GM23338 (cell line): ENCODE results near the gene SLC24A4. TPM values are rescaled to one million over a fixed set of nuclear protein-coding genes. Genes with fewer than 3 reads are reported as not detected.

Experiments
- ATAC-seq: fragments of 200-7000 bp; cut with Tn5 transposase; 3 replicates; pipeline ENCODE4 v1.9.1; 2020
- DNase-seq: peaks from one replicate; pipeline ENCODE4 v3.0.0-alpha.2; 2015; ENCODE audit warnings: low spot score
- H2AFZ ChIP-seq: fragments of 200-600 bp; sonication (generic); 2 replicates; pipeline ENCODE4 v1.8.0; 2016; ENCODE audit warnings: antibody characterized with exemption, mild to moderate bottlenecking, moderate library complexity
- H3F3A ChIP-seq: fragments of 200-600 bp; sonication (generic); replicated peaks from 2 replicates; pipeline ENCODE4 v1.8.0; 2017; ENCODE audit warnings: antibody characterized with exemption, mixed run types, low read depth
- H3K27ac ChIP-seq: fragments of 200-600 bp; sonication (generic); 2 replicates; pipeline ENCODE4 v1.6.1; 2016; ENCODE audit warnings: low read depth
- H3K27me3 ChIP-seq: fragments of 200-600 bp; sonication (generic); 2 replicates; pipeline ENCODE4 v1.8.0; 2016; ENCODE audit warnings: mild to moderate bottlenecking, mixed run types, moderate library complexity; ENCODE audit not compliant: insufficient read depth
- H3K36me3 ChIP-seq: fragments of 200-600 bp; sonication (generic); 2 replicates; pipeline ENCODE4 v1.8.0; 2016; ENCODE audit warnings: mild to moderate bottlenecking; ENCODE audit not compliant: insufficient read depth
- H3K4me1 ChIP-seq: fragments of 200-600 bp; sonication (generic); 2 replicates; pipeline ENCODE4 v1.8.0; 2016; ENCODE audit warnings: mild to moderate bottlenecking, moderate library complexity; ENCODE audit not compliant: insufficient read depth
- H3K4me2 ChIP-seq: fragments of 200-600 bp; sonication (generic); 2 replicates; pipeline ENCODE4 v1.7.1; 2017; ENCODE audit warnings: mixed run types
- H3K4me3 ChIP-seq: fragments of 200-600 bp; sonication (generic); 2 replicates; pipeline ENCODE4 v1.6.1; 2016; ENCODE audit warnings: mixed run types
- H3K79me2 ChIP-seq: fragments of 200-600 bp; sonication (generic); replicated peaks from 2 replicates; pipeline ENCODE4 v1.8.0; 2017; ENCODE audit warnings: mild to moderate bottlenecking; ENCODE audit not compliant: insufficient read depth
- H3K9me2 ChIP-seq: fragments of 200-600 bp; sonication (generic); 2 replicates; pipeline ENCODE4 v1.8.0; 2017; ENCODE audit not compliant: insufficient read depth
- H4K20me1 ChIP-seq: fragments of 200-600 bp; sonication (generic); replicated peaks from 2 replicates; pipeline ENCODE4 v1.8.0; 2017; ENCODE audit warnings: mild to moderate bottlenecking; ENCODE audit not compliant: insufficient read depth
- H3K27ac Mint-ChIP-seq: 2 replicates; pipeline ENCODE4 v1.8.0; 2020; ENCODE audit warnings: inconsistent platforms, mild to moderate bottlenecking, moderate library complexity, mixed read lengths
- H3K27me3 Mint-ChIP-seq: 3 replicates; pipeline ENCODE4 v1.8.0; 2022; ENCODE audit warnings: low read depth, mild to moderate bottlenecking, moderate library complexity, mixed read lengths, inconsistent platforms; ENCODE audit not compliant: insufficient read depth, poor library complexity
- H3K36me3 Mint-ChIP-seq: 3 replicates; pipeline ENCODE4 v1.8.0; 2021; ENCODE audit warnings: low read depth, mild to moderate bottlenecking, inconsistent platforms, moderate library complexity, mixed read lengths
- H3K4me1 Mint-ChIP-seq: 3 replicates; pipeline ENCODE4 v1.8.0; 2020; ENCODE audit warnings: mild to moderate bottlenecking, inconsistent platforms, mixed read lengths
- H3K4me3 Mint-ChIP-seq: 3 replicates; pipeline ENCODE4 v1.8.0; 2021; ENCODE audit warnings: moderate library complexity, mild to moderate bottlenecking, inconsistent platforms, mixed read lengths
- H3K9me3 Mint-ChIP-seq: 3 replicates; pipeline ENCODE4 v1.8.0; 2020; ENCODE audit warnings: moderate library complexity, mild to moderate bottlenecking, inconsistent platforms, mixed read lengths
- CREB1 ChIP-seq: fragments of 250-450 bp; sonication (Bioruptor Pico); IDR thresholded peaks from 2 replicates; pipeline ENCODE4 v1.5.0; 2020; ENCODE audit warnings: low read depth, mild to moderate bottlenecking, moderate library complexity
- CTCF ChIP-seq, 2 experiments: fragments of 200-600 bp in 1 of 2; sonication (generic) in 1 of 2; conservative IDR thresholded peaks; 2 replicates each; pipeline versions ENCODE4 v1.5.1 to v1.6.1; 2016 to 2017; ENCODE audit warnings: antibody characterized with exemption in 2 of 2, low read depth in 2 of 2, mild to moderate bottlenecking in 2 of 2, moderate library complexity in 1 of 2
- ETS1 ChIP-seq: IDR thresholded peaks from 2 replicates; pipeline ENCODE4 v1.6.1; 2016; ENCODE audit warnings: antibody characterized with exemption
- EZH2 ChIP-seq: fragments of 200-600 bp; sonication (generic); IDR thresholded peaks from one replicate; pipeline ENCODE4 v1.8.0; 2017; ENCODE audit warnings: antibody characterized with exemption, mild to moderate bottlenecking, low read depth; ENCODE audit not compliant: unreplicated experiment
- EZH2phosphoT487 ChIP-seq: fragments of 200-600 bp; sonication (generic); IDR thresholded peaks from one replicate; pipeline ENCODE4 v1.8.1; 2018; ENCODE audit warnings: antibody characterized with exemption; ENCODE audit not compliant: unreplicated experiment
- JUNB ChIP-seq: IDR thresholded peaks from one replicate; pipeline ENCODE4 v1.6.1; 2016; ENCODE audit warnings: antibody characterized with exemption; ENCODE audit not compliant: unreplicated experiment
- NANOG ChIP-seq: IDR thresholded peaks from 2 replicates; pipeline ENCODE4 v1.6.1; 2016; ENCODE audit warnings: antibody characterized with exemption, borderline replicate concordance
- POLR2AphosphoS5 ChIP-seq: IDR thresholded peaks from 2 replicates; pipeline ENCODE4 v1.6.1; 2016; ENCODE audit warnings: antibody characterized with exemption, low read depth
- REST ChIP-seq: IDR thresholded peaks from one replicate; pipeline ENCODE4 v1.6.1; 2018; ENCODE audit warnings: antibody characterized with exemption; ENCODE audit not compliant: unreplicated experiment
- STAT1 ChIP-seq: IDR thresholded peaks from one replicate; pipeline ENCODE4 v1.6.1; 2016; ENCODE audit warnings: antibody characterized with exemption; ENCODE audit not compliant: unreplicated experiment
- ZNF114 ChIP-seq: fragments of 250-450 bp; sonication (Bioruptor Pico); IDR thresholded peaks from 2 replicates; pipeline ENCODE4 v1.5.0; 2020; ENCODE audit warnings: mild to moderate bottlenecking, moderate library complexity
- ZNF331 ChIP-seq: fragments of 250-450 bp; sonication (Bioruptor Pico); IDR thresholded peaks from 2 replicates; pipeline ENCODE4 v1.5.0; 2020; ENCODE audit warnings: low read depth, mild to moderate bottlenecking, moderate library complexity
- polyA plus RNA-seq: library from polyadenylated mRNA; unstranded; fragments of >200 nt; fragmentation: Nextera tagmentation; extraction: Ambion mirVana; gene quantifications from 2 replicates; pipeline ENCODE4 v1.2.1, GENCODE V29; 2016
- total RNA-seq: library from RNA; depleted of rRNA; stranded (reverse); fragments of >200 nt; shearing (Covaris generic); gene quantifications from 2 replicates; pipeline ENCODE4 v1.2.3, GENCODE V29; 2014

SLC24A4 gene
- total and polyA plus RNA-seq, 2 experiments from 2014 or later: 0.06 to 0.38 TPM

DNA sequence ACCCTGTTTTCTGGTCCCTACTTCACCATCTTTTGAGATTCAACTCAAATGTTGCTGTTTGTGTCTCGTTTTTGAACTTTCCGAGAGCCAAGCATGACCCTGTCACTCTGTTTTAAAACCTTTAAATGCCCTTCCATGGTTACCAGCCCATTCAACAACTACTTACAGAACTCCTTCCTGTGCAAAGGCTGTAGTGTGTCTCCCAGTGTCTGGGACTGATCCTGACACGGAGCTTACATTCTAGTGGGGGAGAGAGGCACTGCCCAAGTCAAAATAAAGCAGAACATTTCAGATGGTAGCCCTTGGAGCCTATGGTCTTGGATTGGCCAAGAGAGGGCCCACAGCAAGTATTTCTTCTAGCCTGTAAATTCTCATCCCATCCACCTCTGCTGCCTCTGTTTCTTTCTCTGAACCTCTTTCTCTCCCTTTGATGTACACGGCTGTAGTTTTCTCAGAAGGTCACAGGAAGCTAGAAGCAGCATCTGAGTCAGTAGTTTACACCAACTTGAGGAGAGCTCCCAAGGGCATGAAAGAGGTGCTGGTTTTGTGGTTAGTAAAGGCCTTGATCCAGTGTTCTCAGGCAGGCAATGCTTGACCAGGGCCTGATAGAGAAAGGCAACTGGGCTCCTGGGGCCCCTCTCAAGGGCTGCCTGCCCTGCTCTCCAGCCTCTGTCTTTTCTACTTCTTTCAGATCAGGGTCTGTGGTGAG, 42.3 kb upstream of the SLC24A4 start:
- H3K4me2 ChIP-seq: no peak overlapping the region
- no peak overlapping the region for H3K4me3 ChIP-seq
- no peaks in the 10 kb centered on the region for H3K36me3 Mint-ChIP-seq
- no peak overlapping the region for H3K4me3 Mint-ChIP-seq
- no peak for ATAC-seq
- H3K79me2 ChIP-seq: no peaks in the 10 kb centered on the region
- peaks cover 4% of the 10 kb centered on the region for H3K27me3 Mint-ChIP-seq
- no peak overlapping the region for H2AFZ ChIP-seq
- no peaks in the 10 kb centered on the region for H4K20me1 ChIP-seq
- TF ChIP-seq CTCF (conservative IDR thresholded peaks at IDR 0.05; ENCODE audit: low read depth in 2 of 2) (no peak), POLR2AphosphoS5 (no peak), EZH2 (no peak), ZNF114 (CRISPR knock-in tag) (no peak), ZNF331 (CRISPR knock-in tag) (no peak), EZH2phosphoT487 (no peak), ETS1 (no peak), CREB1 (CRISPR knock-in tag) (no peak), STAT1 (no peak)
- H3K9me2 ChIP-seq: no peaks in the 10 kb centered on the region
- no peak overlapping the region for H3K27ac ChIP-seq
- H3F3A ChIP-seq: no peaks in the 10 kb centered on the region
- no peaks in the 10 kb centered on the region for H3K4me1 Mint-ChIP-seq
- H3K9me3 Mint-ChIP-seq: no peaks in the 10 kb centered on the region; the same call in 2 of the 3 replicates
- no peaks in the 10 kb centered on the region for H3K27me3 ChIP-seq
- H3K27ac Mint-ChIP-seq: no peak overlapping the region
- H3K4me1 ChIP-seq: no peaks in the 10 kb centered on the region
- no peak for DNase-seq
- no peaks in the 10 kb centered on the region for H3K36me3 ChIP-seq

- H3K9me2 ChIP-seq: no peaks in the 10 kb centered on the region
- H3K79me2 ChIP-seq: no peaks in the 10 kb centered on the region
- Mint-ChIP-seq H3K27ac (no peak overlapping the region), H3K36me3 (no peaks in the 10 kb centered on the region), H3K4me1 (no peaks in the 10 kb centered on the region), H3K9me3 (no peaks in the 10 kb centered on the region; the same call in 2 of the 3 replicates), H3K4me3 (no peak overlapping the region), H3K27me3 (peaks cover 4% of the 10 kb centered on the region)
- no peak overlapping the region for H3K27ac ChIP-seq
- H2AFZ ChIP-seq: no peak overlapping the region
- DNase-seq (no peak), ATAC-seq (no peak)
- no peaks in the 10 kb centered on the region for H3F3A ChIP-seq
- H3K4me2 ChIP-seq: no peak overlapping the region
- TF ChIP-seq NANOG (no peak), ZNF114 (CRISPR knock-in tag) (no peak), JUNB (no peak), EZH2phosphoT487 (no peak), EZH2 (no peak), ETS1 (no peak), REST (no peak)
- no peaks in the 10 kb centered on the region for H3K36me3 ChIP-seq
- no peak overlapping the region for H3K4me3 ChIP-seq
- no peaks in the 10 kb centered on the region for H3K4me1 ChIP-seq
- no peaks in the 10 kb centered on the region for H3K27me3 ChIP-seq
- H4K20me1 ChIP-seq: no peaks in the 10 kb centered on the region
Observed at GRCh38 chr14:92282669-92283068, 40.3 kb upstream of the SLC24A4 start.
